ENCODE measurements around the gene MYO5B.

MYO5B gene

DNA sequence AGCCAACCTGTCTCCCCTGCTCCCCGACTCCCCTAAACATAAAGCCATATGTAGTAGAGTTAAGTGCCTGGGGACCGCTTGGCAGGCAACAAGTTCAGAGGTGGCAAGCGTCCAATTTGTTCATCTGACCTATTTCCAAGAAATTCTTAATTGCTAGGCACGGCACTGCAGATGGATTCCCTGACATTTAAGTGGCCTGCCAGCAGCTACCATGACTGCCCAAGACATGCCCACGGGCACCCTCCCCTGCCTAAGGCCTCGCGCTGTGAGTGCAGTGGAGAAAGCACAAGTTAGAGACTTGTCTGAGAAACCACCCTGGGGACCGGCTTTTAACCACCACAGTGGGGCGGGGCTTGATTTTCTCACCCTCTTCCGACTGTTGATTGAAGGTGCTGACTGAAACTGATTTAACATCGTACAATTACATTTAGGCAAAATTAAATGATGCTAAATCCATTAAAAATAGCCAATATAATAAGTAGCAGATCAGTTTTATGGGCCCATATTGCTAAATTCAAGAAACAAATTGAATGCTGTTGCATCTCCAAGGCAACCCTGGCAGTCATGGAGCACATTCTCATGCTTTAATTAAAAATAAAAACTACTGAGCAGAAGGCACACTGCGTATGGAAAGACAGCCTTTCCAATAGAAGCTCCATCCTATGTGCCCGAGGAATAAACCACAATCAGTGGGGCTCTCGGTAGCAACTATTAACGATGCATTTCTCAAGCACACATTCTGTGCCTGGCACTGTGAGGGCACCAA lies 218.0 kb downstream of the MYO5B start:
- H3K36me3 ChIP-seq = no peaks in the 10 kb centered on the region
- H3K27me3 ChIP-seq (ENCODE audit: insufficient read depth, low read depth, severe bottlenecking) = no peaks in the 10 kb centered on the region
- H3K27ac ChIP-seq = no peak overlapping the region
- H3K9me3 ChIP-seq (ENCODE audit: severe bottlenecking) = no peaks in the 10 kb centered on the region
- TF ChIP-seq, protein P1, sequence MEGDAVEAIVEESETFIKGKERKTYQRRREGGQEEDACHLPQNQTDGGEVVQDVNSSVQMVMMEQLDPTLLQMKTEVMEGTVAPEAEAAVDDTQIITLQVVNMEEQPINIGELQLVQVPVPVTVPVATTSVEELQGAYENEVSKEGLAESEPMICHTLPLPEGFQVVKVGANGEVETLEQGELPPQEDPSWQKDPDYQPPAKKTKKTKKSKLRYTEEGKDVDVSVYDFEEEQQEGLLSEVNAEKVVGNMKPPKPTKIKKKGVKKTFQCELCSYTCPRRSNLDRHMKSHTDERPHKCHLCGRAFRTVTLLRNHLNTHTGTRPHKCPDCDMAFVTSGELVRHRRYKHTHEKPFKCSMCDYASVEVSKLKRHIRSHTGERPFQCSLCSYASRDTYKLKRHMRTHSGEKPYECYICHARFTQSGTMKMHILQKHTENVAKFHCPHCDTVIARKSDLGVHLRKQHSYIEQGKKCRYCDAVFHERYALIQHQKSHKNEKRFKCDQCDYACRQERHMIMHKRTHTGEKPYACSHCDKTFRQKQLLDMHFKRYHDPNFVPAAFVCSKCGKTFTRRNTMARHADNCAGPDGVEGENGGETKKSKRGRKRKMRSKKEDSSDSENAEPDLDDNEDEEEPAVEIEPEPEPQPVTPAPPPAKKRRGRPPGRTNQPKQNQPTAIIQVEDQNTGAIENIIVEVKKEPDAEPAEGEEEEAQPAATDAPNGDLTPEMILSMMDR (IDR thresholded peaks at IDR 0.05; ENCODE audit: low read depth, low read length) = no peak
- DNase-seq = no peak
- H3K4me3 ChIP-seq (ENCODE audit: low read depth, low read length) = no peak overlapping the region

DNA sequence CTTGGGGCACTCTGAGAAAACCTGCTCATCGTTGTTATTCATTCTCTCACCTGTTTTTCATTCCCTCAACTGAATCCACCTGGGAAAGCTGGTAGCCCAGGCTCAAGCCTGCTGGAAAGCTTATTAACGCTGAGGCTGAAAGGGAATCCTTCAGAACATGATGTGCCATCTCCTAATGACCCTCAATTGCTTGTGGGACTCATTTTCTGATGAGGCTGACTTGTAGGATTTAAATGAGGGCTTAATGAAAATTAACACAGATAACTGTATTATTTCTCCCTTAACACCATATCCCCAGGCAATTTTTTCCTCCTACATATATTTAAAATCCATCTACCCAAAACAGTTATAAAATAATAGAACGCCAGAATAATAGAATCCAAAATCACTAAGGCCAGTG lies 218.9 kb downstream of the MYO5B start:
- H3K9me3 ChIP-seq (ENCODE audit: severe bottlenecking) = no peaks in the 10 kb centered on the region
- DNase-seq = no peak
- H3K27me3 ChIP-seq (ENCODE audit: insufficient read depth, low read depth, severe bottlenecking) = no peaks in the 10 kb centered on the region
- TF ChIP-seq, protein P1 (IDR thresholded peaks at IDR 0.05; ENCODE audit: low read depth, low read length) = no peak
- no peaks in the 10 kb centered on the region for H3K36me3 ChIP-seq
- H3K4me3 ChIP-seq (ENCODE audit: low read depth, low read length) = no peak overlapping the region
- H3K27ac ChIP-seq = no peak overlapping the region

DNA sequence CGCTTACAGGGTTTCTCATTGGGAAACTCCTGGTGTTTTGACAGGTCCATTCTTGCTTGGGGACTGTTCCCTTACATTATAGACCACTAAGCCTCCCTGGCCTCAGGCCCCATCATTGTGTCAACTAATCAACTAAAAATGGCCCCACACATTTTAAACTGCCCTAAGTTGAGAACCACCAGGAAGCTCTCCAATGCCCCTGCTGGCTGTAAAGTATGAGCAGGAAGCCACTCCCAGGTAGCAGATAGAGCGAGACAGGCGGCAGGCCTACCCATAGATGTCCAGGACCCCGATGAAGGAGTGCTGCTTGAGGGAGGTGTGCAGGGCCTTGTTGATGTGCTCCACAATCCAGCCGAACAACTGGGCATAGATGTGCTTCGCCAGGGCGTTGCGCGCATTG lies 220.9 kb downstream of the MYO5B start:
- no peaks in the 10 kb centered on the region for H3K9me3 ChIP-seq (ENCODE audit: severe bottlenecking)
- no peak for DNase-seq
- H3K36me3 ChIP-seq = no peaks in the 10 kb centered on the region
- H3K27ac ChIP-seq = no peak overlapping the region
- TF ChIP-seq, protein P1 (IDR thresholded peaks at IDR 0.05; ENCODE audit: low read depth, low read length) = no peak
- no peak overlapping the region for H3K4me3 ChIP-seq (ENCODE audit: low read depth, low read length)
- H3K27me3 ChIP-seq (ENCODE audit: insufficient read depth, low read depth, severe bottlenecking) = no peaks in the 10 kb centered on the region

DNA sequence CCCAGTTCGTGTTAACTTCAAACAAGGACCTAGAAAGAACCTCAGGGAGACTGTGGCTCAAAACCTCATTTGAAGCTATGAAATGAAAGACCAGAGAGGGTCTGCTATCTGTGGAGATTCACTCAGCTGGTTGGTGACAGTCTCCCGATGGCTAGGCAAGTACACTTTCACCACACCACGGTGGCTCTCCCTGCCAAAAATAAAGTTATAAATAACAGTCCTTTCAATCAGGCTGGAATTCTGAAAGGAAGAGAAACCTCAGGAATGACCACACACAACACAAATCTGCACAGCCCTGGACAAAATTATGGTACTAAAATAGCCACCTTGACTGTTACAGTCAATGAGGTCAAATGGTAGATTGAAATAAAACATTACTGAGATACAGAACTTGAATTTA lies 221.4 kb downstream of the MYO5B start:
- no peaks in the 10 kb centered on the region for H3K27me3 ChIP-seq (ENCODE audit: insufficient read depth, low read depth, severe bottlenecking)
- no peak overlapping the region for H3K4me3 ChIP-seq (ENCODE audit: low read depth, low read length)
- H3K27ac ChIP-seq = no peak overlapping the region
- H3K36me3 ChIP-seq = no peaks in the 10 kb centered on the region
- no peak for DNase-seq
- TF ChIP-seq, protein P1 (IDR thresholded peaks at IDR 0.05; ENCODE audit: low read depth, low read length) = no peak
- no peaks in the 10 kb centered on the region for H3K9me3 ChIP-seq (ENCODE audit: severe bottlenecking)

DNA sequence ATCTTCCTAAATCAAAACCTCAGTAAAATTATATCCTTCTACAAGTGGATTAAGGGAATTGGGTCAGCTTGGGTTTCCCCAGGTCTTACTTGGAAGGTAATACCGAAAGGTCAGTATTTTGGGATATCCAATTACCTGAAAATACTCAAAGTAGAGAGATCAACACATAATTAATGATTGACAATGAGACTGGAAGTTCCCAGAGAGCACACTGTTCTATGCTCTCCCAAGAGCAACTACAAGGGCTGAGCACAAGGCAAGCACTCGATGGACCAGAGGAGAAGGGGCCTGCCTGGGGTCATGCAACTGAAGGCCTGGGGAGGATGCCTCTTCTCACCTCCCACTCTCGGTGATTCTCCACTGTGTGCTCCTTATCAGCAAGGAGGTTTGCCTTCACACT lies 222.4 kb downstream of the MYO5B start:
- Histone ChIP-seq H3K4me3 (ENCODE audit: low read depth, low read length) (no peak overlapping the region), H3K9me3 (ENCODE audit: severe bottlenecking) (no peaks in the 10 kb centered on the region), H3K27me3 (ENCODE audit: insufficient read depth, low read depth, severe bottlenecking) (no peaks in the 10 kb centered on the region), H3K27ac (no peak overlapping the region), H3K36me3 (no peaks in the 10 kb centered on the region)
- TF ChIP-seq, protein P1 (IDR thresholded peaks at IDR 0.05; ENCODE audit: low read depth, low read length) = no peak
- DNase-seq = no peak

DNA sequence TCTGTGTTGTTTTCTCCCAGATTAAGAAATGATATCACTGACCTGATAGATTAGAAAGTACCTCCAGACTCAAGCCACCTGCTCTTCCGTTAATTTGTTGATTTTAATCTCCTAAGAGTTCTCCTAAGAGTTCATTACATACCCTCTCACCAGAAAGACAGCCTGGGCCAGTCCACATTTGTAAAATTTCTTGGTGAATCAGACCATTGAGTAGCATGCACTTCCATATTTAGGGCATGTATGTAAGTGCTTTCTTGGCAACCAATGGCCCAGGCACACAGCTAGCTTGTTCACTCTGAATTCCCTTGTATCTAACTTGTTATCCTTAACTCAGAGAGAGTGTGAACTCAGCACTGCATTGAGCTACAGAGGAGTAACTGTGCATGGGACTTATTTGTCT lies 223.5 kb downstream of the MYO5B start:
- no peak overlapping the region for H3K27ac ChIP-seq
- TF ChIP-seq, protein P1 (IDR thresholded peaks at IDR 0.05; ENCODE audit: low read depth, low read length) = no peak
- no peak for DNase-seq
- H3K4me3 ChIP-seq (ENCODE audit: low read depth, low read length) = no peak overlapping the region
- H3K27me3 ChIP-seq (ENCODE audit: insufficient read depth, low read depth, severe bottlenecking) = no peaks in the 10 kb centered on the region
- H3K9me3 ChIP-seq (ENCODE audit: severe bottlenecking) = no peaks in the 10 kb centered on the region
- H3K36me3 ChIP-seq = no peaks in the 10 kb centered on the region
